Hematopoietic multipotent progenitor cell treated with erythropoietin and hydrocortisone succinate and interleukin-3 and kit ligand, for 17 days (in vitro differentiated cells): ENCODE data around the gene MDFIC.

Experiments used
- DNase-seq: peaks from one replicate; pipeline ENCODE4 v3.0.0-alpha.2; 2015; ENCODE audit warnings: low spot score

MDFIC gene

GRCh38 chr7:114997487-114998404, 75.9 kb downstream of the MDFIC start:
- no peak for DNase-seq

DNA sequence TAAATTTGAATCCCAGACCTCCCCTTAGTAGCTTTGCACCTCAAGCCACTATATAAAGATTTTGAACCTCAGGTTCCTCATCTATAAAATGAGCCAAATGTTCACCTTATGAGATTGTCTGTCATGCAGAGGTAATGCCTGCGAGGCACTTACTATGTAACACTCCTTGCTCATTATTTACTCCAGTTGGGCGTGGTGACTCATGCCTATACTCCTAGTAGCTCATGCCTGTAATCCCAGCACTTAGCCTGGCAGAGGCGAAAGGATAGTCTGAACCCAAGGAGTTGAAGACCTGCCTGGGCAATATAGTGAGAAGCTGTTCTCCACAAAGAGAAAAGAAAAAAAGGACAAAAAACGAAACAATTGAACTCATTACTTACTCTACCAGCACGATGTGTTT, 82.2 kb downstream of the MDFIC start:
- DNase-seq: no peak

DNA sequence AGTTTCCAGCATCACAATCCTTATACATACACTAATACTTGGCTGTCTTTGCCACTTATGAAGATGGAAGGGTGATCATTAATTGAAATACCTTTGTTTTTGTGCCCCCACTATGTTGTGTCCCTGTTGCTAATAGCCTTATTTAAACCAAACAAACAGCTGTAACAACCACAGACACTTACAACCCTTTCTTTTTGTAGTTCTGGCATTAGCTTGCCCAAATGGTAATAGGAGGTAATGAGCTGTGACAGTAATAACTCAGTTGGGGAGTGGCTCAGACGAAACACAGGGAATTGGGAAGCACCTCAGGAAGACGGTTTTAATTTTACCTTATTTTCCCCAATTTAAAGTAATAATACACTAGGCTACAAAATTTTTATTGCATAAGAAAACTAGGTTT, 83.4 kb downstream of the MDFIC start:
- no peak for DNase-seq

- no peak for DNase-seq
Measured at GRCh38 chr7:115005953-115006352, 84.1 kb downstream of the MDFIC start.

- DNase-seq: no peak
Measured at GRCh38 chr7:115007751-115008150, 85.9 kb downstream of the MDFIC start.

DNA sequence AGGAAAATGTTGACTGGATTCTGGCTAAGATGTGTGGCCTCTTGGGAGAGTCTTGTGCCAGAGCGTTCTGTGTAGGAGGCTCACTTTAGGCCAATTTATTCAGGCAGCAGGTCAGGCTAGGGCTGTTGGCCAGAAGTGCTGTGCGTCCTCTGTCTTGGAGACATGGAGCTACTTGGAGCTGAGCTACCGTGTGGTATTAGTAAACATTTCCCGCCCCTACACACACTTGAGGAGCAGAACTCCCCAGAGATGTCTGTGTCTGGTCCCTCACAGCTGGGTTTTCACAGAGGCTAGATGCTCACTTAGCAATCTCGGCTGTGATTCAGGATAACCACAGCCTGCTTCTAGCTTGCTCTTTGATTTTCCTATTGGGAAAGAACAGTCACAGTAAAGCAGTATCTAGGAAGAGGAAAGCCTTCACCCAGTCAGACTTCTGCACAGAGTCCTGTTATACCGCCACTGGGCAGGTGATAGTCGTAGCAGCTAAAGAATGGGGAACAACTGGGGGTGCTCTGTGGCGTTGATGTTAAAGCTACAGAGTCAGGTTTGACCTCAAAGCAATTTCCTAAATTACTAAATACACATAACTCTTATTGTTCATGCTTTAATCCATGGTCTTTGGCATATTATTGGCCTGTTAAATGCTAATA, 86.7 kb downstream of the MDFIC start:
- DNase-seq: no peak

GRCh38 chr7:115009139-115009538, 87.2 kb downstream of the MDFIC start:
- no peak for DNase-seq

DNA sequence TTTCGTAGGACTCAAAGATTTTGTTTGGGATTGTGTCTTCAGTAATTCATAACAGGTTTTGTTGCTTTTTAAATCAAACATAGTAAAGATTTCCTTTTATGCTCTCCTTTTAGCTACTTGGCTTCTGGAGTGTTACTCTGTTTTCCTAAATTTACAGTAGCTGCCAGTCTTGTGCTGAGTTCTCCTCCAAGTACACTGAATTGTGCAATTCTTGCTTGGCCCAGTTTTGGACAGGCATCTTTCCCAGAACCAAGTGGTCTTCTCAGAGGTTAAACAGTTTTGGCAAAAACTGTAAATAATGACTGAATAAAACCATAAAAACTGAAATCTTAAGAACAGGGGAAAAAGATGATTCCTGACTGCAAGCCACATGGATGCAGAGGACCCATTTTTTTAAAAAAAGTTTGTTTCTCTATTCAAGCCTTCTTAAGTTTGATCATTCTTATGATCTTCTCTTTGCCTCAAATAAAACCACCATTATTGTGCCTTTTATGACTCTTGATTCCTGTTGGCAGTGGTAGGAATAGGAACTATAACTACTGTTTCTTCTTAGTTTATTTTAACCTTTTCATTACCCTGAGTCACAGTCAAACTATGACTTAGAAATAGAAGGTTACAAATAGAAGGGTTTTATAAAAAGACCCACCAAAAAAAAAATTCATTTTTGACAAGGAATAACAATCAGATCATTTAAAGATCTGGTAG, 88.0 kb downstream of the MDFIC start:
- no peak for DNase-seq

- no peak for DNase-seq
Measured at GRCh38 chr7:115010441-115010820, 88.5 kb downstream of the MDFIC start.

- DNase-seq: no peak
Measured at GRCh38 chr7:115013886-115014285, 92.0 kb downstream of the MDFIC start.

- DNase-seq: no peak
Measured at GRCh38 chr7:115014794-115015193, 92.9 kb downstream of the MDFIC start.

DNA sequence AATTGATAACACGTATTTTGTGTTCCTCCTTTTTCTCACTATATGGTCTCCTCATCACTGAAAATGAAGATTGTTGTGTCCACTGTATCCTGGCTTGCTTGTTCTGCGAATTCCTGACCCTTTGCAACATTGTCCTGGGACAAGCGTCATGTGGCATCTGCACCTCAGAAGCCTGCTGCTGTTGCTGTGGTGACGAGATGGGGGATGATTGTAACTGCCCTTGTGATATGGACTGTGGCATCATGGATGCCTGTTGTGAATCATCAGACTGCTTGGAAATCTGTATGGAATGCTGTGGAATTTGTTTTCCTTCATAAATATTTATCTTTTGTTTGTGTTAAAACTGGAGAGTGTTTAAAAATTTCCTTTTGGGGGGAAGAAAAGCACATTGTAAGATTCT, 93.7 kb downstream of the MDFIC start:
- no peak for DNase-seq

DNA sequence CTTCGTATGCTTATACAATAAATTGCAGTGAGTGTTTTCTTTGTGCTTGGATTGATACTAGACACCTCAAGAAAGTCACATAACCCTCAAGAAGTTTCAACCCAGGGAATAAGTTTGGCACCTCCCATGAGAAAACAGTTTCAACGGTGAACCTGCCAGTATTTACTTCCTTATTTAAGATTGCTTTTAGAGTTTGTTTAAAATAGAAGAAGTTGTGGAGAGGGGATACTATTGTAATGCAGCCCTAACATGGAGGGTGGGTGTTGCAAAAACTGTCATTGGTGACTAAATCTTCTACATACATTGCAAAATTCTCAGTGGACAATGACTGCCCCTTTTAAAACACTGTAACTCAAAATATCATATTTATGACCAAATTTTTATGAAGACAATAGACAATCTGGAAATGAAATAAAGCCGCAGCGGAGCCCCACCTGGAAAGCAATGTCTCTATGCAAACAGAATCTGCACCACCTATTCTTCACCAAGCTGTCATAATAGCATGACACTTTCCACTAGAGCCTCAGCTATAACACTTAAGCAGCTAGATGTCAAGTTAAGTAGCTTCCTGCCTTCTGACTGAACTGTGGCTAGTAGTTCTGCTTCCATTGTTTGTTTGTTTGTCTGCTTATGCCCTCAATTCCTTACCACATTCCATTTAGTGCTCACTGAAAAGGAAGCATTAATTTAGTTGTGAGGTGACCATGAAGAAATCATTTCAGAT, 98.2 kb downstream of the MDFIC start:
- DNase-seq: no peak

- no peak for DNase-seq
Measured at GRCh38 chr7:115023219-115023618, 101.3 kb downstream of the MDFIC start.

DNA sequence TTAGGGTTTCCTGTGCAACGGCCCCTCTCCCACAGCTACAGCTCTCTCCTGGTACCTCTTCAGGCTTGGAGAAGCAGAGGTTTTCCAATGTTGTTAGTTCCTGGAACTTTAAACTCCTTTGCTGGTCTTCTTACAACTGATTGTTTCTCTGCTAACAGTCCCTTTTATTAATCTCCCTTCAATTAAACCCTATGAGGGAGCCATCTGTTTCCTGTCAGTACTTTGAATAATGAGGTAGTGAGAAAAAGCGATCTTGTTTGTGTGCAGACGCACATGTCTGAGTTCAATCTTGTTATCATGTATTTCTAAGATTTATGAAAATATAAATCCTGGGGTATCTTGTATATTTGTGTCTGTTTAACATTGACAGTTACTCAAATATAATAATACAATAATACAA, 102.4 kb downstream of the MDFIC start:
- DNase-seq: no peak

- no peak for DNase-seq
Measured at GRCh38 chr7:115032715-115033703, 111.1 kb downstream of the MDFIC start.

DNA sequence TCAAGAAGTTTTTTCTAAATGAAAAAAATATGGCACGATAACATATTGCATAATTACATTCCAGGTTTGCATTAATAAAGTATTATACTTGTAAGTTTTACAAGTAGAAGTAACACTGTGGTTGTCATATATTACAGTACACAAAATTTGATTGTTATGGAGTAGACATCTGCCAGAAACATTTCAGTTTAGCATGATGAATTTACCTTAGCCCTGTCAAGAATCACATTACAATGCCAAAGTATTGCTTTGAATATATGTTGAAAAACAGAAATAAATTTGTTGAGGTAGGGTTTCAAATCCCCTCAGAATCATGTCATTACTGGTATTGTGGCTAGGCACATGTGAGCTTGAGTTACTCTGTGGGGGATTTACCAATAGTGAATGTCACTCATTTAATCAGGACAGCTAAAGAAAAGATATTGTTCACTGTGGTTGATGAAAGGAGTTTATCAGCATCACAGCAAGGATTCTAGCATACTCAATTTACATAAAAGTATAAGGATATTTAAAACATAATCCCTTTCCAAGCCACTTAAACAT, 112.1 kb downstream of the MDFIC start:
- no peak for DNase-seq

GRCh38 chr7:115034515-115034914, 112.6 kb downstream of the MDFIC start:
- DNase-seq: no peak

GRCh38 chr7:115037128-115037802, 115.4 kb downstream of the MDFIC start:
- DNase-seq: no peak

DNA sequence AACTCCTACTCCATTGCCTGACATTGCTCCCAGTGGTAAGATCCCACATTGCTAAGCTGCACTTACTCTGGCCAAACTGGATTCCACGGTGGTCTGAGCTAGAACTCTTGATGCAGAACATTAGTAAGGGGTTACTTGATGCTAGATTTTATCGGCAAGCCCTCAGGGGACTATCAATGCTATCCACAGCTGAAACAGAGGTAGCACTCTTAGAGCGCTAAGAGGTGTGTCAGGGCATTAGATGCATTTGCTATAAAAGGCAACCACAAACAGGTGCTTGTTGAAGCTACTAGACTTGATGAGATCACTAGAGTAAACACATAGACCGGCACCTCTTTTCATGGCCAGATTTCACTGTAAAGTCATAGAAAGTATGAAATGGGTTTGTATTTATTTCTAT, 116.3 kb downstream of the MDFIC start:
- no peak for DNase-seq
